CD4-positive, alpha-beta T cell treated with Interleukin-6 for 4 hours (primary cell): Measurements from ENCODE around the gene NBEAL2.
A peak's percentile ranks its signal among the peaks of the same experiment; 100 is the strongest.
"Not testable (repeated sequence)": the region's sequence is repeated elsewhere in the genome, so short reads cannot be mapped to it uniquely, and the experiment has no call there.

ENCODE experiments used
- DNase-seq: peaks from one replicate; pipeline ENCODE4 v3.0.0-alpha.2; 2020; ENCODE audit warnings: mixed read lengths

NBEAL2 gene

GRCh38 chr3:46946416-46946815 lies 33.0 kb upstream of the NBEAL2 start:
- DNase-seq: no peak

GRCh38 chr3:46946856-46947545 lies 32.5 kb upstream of the NBEAL2 start:
- peak; percentile 81 for DNase-seq

GRCh38 chr3:46947546-46947901 lies 31.9 kb upstream of the NBEAL2 start:
- no peak for DNase-seq

GRCh38 chr3:46947981-46948791 lies 31.3 kb upstream of the NBEAL2 start:
- peak; percentile 78 for DNase-seq

GRCh38 chr3:46948830-46949671 lies 30.4 kb upstream of the NBEAL2 start:
- DNase-seq: peak; percentile 19

GRCh38 chr3:46950177-46950576 lies 29.3 kb upstream of the NBEAL2 start:
- DNase-seq: no peak

- DNase-seq: no peak
Measured at GRCh38 chr3:46950650-46951241, 28.7 kb upstream of the NBEAL2 start.

- DNase-seq: no peak
Measured at GRCh38 chr3:46952813-46953212, 26.7 kb upstream of the NBEAL2 start.

GRCh38 chr3:46953234-46954010 lies 26.0 kb upstream of the NBEAL2 start:
- DNase-seq: peak; percentile 16

- no peak for DNase-seq
Measured at GRCh38 chr3:46954178-46954577, 25.3 kb upstream of the NBEAL2 start.

- DNase-seq: no peak
Measured at GRCh38 chr3:46955157-46955556, 24.3 kb upstream of the NBEAL2 start.

GRCh38 chr3:46955801-46956259 lies 23.6 kb upstream of the NBEAL2 start:
- no peak for DNase-seq

- no peak for DNase-seq
Measured at GRCh38 chr3:46957092-46957820, 22.2 kb upstream of the NBEAL2 start.

- no peak for DNase-seq
Measured at GRCh38 chr3:46958467-46959160, 20.9 kb upstream of the NBEAL2 start.

- peak; percentile 19 for DNase-seq
Measured at GRCh38 chr3:46959161-46959511, 20.3 kb upstream of the NBEAL2 start.

- DNase-seq: no peak
Measured at GRCh38 chr3:46960081-46960701, 19.3 kb upstream of the NBEAL2 start.

GRCh38 chr3:46960835-46961234 lies 18.6 kb upstream of the NBEAL2 start:
- no peak for DNase-seq

- DNase-seq: no peak
Measured at GRCh38 chr3:46962427-46962826, 17.0 kb upstream of the NBEAL2 start.

GRCh38 chr3:46962990-46963389 lies 16.5 kb upstream of the NBEAL2 start:
- no peak for DNase-seq

- not testable (repeated sequence) for DNase-seq
Measured at GRCh38 chr3:46964038-46964590, 15.4 kb upstream of the NBEAL2 start.
